Chondrocyte (in vitro differentiated cells): ENCODE results near the gene P2RY6. TPM values are rescaled to one million over a fixed set of nuclear protein-coding genes. Genes with fewer than 3 reads are reported as not detected.

Experiments used
- DNase-seq: peaks from one replicate; pipeline ENCODE4 v3.0.0; 2021; ENCODE audit warnings: mixed read lengths, low spot score
- H3K27ac Mint-ChIP-seq: one replicate; pipeline ENCODE4 v1.8.0; 2021; ENCODE audit warnings: mild to moderate bottlenecking, moderate library complexity, mixed read lengths; ENCODE audit not compliant: unreplicated experiment
- H3K27me3 Mint-ChIP-seq: 2 replicates; pipeline ENCODE4 v1.8.0; 2021; ENCODE audit warnings: low read depth, mixed read lengths
- H3K36me3 Mint-ChIP-seq: 2 replicates; pipeline ENCODE4 v1.8.0; 2021; ENCODE audit warnings: low read depth, mixed read lengths
- H3K4me1 Mint-ChIP-seq: 2 replicates; pipeline ENCODE4 v1.8.0; 2021; ENCODE audit warnings: low read depth, mild to moderate bottlenecking, mixed read lengths
- H3K4me3 Mint-ChIP-seq: one replicate; pipeline ENCODE4 v1.8.0; 2021; ENCODE audit warnings: mild to moderate bottlenecking, moderate library complexity, mixed read lengths; ENCODE audit not compliant: unreplicated experiment
- H3K9me3 Mint-ChIP-seq: 2 replicates; pipeline ENCODE4 v1.8.0; 2021; ENCODE audit warnings: low read depth, mixed read lengths
- CTCF ChIP-seq: fragments of 200-600 bp; sonication (generic); IDR thresholded peaks from 2 replicates; pipeline ENCODE4 v1.5.0; 2021; ENCODE audit warnings: antibody characterized with exemption, mild to moderate bottlenecking, moderate library complexity
- total RNA-seq: library from RNA; stranded (reverse); gene quantifications from 3 replicates; pipeline ENCODE4 v1.2.1, GENCODE V29; 2021

The P2RY6 gene
- total RNA-seq, 1 donor from 2014 or later, result 0.20 TPM

GRCh38 chr11:73234471-73235181 lies 37.5 kb upstream of the P2RY6 start:
- peak; percentile 81 for DNase-seq
- H3K9me3 Mint-ChIP-seq, result no peaks in the 10 kb centered on the region
- H3K4me3 Mint-ChIP-seq, result no peak overlapping the region
- no peak overlapping the region for H3K27ac Mint-ChIP-seq
- no peaks in the 10 kb centered on the region for H3K27me3 Mint-ChIP-seq
- peaks cover 6% of the 10 kb centered on the region for H3K4me1 Mint-ChIP-seq
- no peak for TF ChIP-seq CTCF
- H3K36me3 Mint-ChIP-seq, result no peaks in the 10 kb centered on the region

- Mint-ChIP-seq H3K36me3 (no peaks in the 10 kb centered on the region), H3K4me3 (no peak overlapping the region), H3K9me3 (no peaks in the 10 kb centered on the region), H3K27me3 (no peaks in the 10 kb centered on the region), H3K4me1 (peaks cover 8% of the 10 kb centered on the region), H3K27ac (no peak overlapping the region)
- TF ChIP-seq CTCF, result no peak
- DNase-seq, result no peak
Observed at GRCh38 chr11:73235236-73235786, 36.8 kb upstream of the P2RY6 start.

GRCh38 chr11:73236205-73236765 lies 35.9 kb upstream of the P2RY6 start:
- H3K4me3 Mint-ChIP-seq, result no peak overlapping the region
- H3K36me3 Mint-ChIP-seq, result no peaks in the 10 kb centered on the region
- no peaks in the 10 kb centered on the region for H3K27me3 Mint-ChIP-seq
- no peak overlapping the region for H3K27ac Mint-ChIP-seq
- DNase-seq, result peak; percentile 30
- H3K9me3 Mint-ChIP-seq, result no peaks in the 10 kb centered on the region
- TF ChIP-seq CTCF, result no peak
- H3K4me1 Mint-ChIP-seq, result peaks cover 9% of the 10 kb centered on the region

GRCh38 chr11:73236854-73237253 lies 35.3 kb upstream of the P2RY6 start:
- Mint-ChIP-seq H3K4me3 (no peak overlapping the region), H3K27me3 (no peaks in the 10 kb centered on the region), H3K4me1 (peaks cover 9% of the 10 kb centered on the region), H3K27ac (no peak overlapping the region), H3K36me3 (no peaks in the 10 kb centered on the region), H3K9me3 (no peaks in the 10 kb centered on the region)
- no peak for DNase-seq
- peak; percentile 74 for TF ChIP-seq CTCF

- TF ChIP-seq CTCF, result no peak
- H3K4me1 Mint-ChIP-seq, result peaks cover 15% of the 10 kb centered on the region
- DNase-seq, result no peak
- peak overlapping the region; percentile 36 for H3K27ac Mint-ChIP-seq
- H3K9me3 Mint-ChIP-seq, result no peaks in the 10 kb centered on the region
- H3K4me3 Mint-ChIP-seq, result no peak overlapping the region
- H3K27me3 Mint-ChIP-seq, result no peaks in the 10 kb centered on the region
- no peaks in the 10 kb centered on the region for H3K36me3 Mint-ChIP-seq
Observed at GRCh38 chr11:73237471-73238290, 34.5 kb upstream of the P2RY6 start.
